HCT116 (cell line): Measurements from ENCODE around the gene MAP3K2.
A peak's percentile ranks its signal among the peaks of the same experiment; 100 is the strongest.

Source experiments
- ATF3 ChIP-seq: IDR thresholded peaks from 2 replicates; pipeline ENCODE4 v1.6.1; 2012
- CEBPB ChIP-seq: IDR thresholded peaks from 2 replicates; pipeline ENCODE4 v1.6.1; 2012; ENCODE audit warnings: low read depth
- CTCF ChIP-seq, 3 experiments: fragments of 200-600 bp in 1 of 3; sonication (generic) in 1 of 3; IDR thresholded peaks in 2 of 3; conservative IDR thresholded peaks in 1 of 3; 2 replicates each; pipeline ENCODE4 v1.5.1; 2012 to 2017; ENCODE audit warnings: low read depth in 2 of 3, low read length in 2 of 3, antibody characterized with exemption in 1 of 3, borderline replicate concordance in 1 of 3, control low read depth in 1 of 3, mild to moderate bottlenecking in 1 of 3, mixed read lengths in 1 of 3, mixed run types in 1 of 3, moderate library complexity in 1 of 3; ENCODE audit not compliant: insufficient read depth in 1 of 3
- ELF1 ChIP-seq: IDR thresholded peaks from 2 replicates; pipeline ENCODE4 v1.6.1; 2012; ENCODE audit warnings: low read depth, borderline replicate concordance
- EZH2 ChIP-seq: fragments of 200-600 bp; sonication (generic); IDR thresholded peaks from 2 replicates; pipeline ENCODE4 v1.6.1; 2017; ENCODE audit warnings: antibody characterized with exemption, mixed run types
- EZH2phosphoT487 ChIP-seq: fragments of 200-600 bp; IDR thresholded peaks from 2 replicates; pipeline ENCODE4 v1.6.1; 2018; ENCODE audit warnings: antibody characterized with exemption, borderline replicate concordance
- JUND ChIP-seq: IDR thresholded peaks from 2 replicates; pipeline ENCODE4 v1.6.1; 2012
- POLR2A ChIP-seq: IDR thresholded peaks from 2 replicates; pipeline ENCODE4 v1.7.0; 2011; ENCODE audit warnings: borderline replicate concordance; ENCODE audit not compliant: insufficient read depth, insufficient read length; ENCODE audit errors: extremely low read depth
- POLR2AphosphoS5 ChIP-seq: IDR thresholded peaks from 2 replicates; pipeline ENCODE4 v1.6.1; 2011; ENCODE audit warnings: mild to moderate bottlenecking, low read depth, low read length, moderate library complexity
- RAD21 ChIP-seq: IDR thresholded peaks from 2 replicates; pipeline ENCODE4 v1.6.1; 2012; ENCODE audit warnings: low read depth, mild to moderate bottlenecking
- YY1 ChIP-seq: IDR thresholded peaks from 2 replicates; pipeline ENCODE4 v1.6.1; 2011; ENCODE audit warnings: low read length, low read depth, moderate library complexity, mild to moderate bottlenecking; ENCODE audit not compliant: insufficient replicate concordance; ENCODE audit errors: extremely low read depth
- ZNF274 ChIP-seq: fragments of 200-500 bp; sonication (Bioruptor generic); IDR thresholded peaks from 2 replicates; pipeline ENCODE4 v1.6.1; 2014; ENCODE audit warnings: mild to moderate bottlenecking, low read depth, low read length, inconsistent platforms
- TF ChIP-seq, protein P1 (sequence below): IDR thresholded peaks from 2 replicates; pipeline ENCODE4 v1.6.1; 2012

- TF ChIP-seq POLR2AphosphoS5 = no peak
- no peak for TF ChIP-seq ATF3
- peak in 2 of 3 experiments; percentile 45 to 54; a peak in 4 of 6 replicates for TF ChIP-seq CTCF (IDR thresholded peaks at IDR 0.05 in 2 of 3, conservative IDR thresholded peaks at IDR 0.05 in 1 of 3; ENCODE audit: borderline replicate concordance in 1 of 3, insufficient read depth in 1 of 3, low read depth in 2 of 3, low read length in 2 of 3)
- TF ChIP-seq POLR2A = no peak
- no peak for TF ChIP-seq EZH2
- TF ChIP-seq, protein P1, sequence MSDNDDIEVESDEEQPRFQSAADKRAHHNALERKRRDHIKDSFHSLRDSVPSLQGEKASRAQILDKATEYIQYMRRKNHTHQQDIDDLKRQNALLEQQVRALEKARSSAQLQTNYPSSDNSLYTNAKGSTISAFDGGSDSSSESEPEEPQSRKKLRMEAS = no peak
- 0 out of 2 replicates have a peak, but pooled peaks have one; percentile 8 for TF ChIP-seq RAD21
- no peak for TF ChIP-seq JUND
- no peak for TF ChIP-seq ELF1
- no peak for TF ChIP-seq EZH2phosphoT487
- TF ChIP-seq ZNF274 = no peak
- TF ChIP-seq YY1 = no peak
- TF ChIP-seq CEBPB = no peak
Observed at GRCh38 chr2:127270663-127271062, 117.1 kb downstream of the MAP3K2 start.
